Thoracic aorta (tissue), 2 donors: ENCODE results near the gene SLC13A3. TPM values are rescaled to one million over a fixed set of nuclear protein-coding genes. Genes with fewer than 3 reads are reported as not detected.

Source experiments
- ATAC-seq: fragments of 150-250 bp; one replicate; pipeline ENCODE4 v1.8.0; 2017; ENCODE audit warnings: low read depth; ENCODE audit not compliant: insufficient number of reproducible peaks, low FRiP score
- DNase-seq: peaks from one replicate; pipeline ENCODE4 v3.0.0-alpha.2; 2020; ENCODE audit warnings: low spot score
- H3K27ac ChIP-seq, 2 donors: fragments of 200-600 bp; sonication (generic); 1 replicate in 1 of 2; 2 replicates in 1 of 2; pipeline ENCODE4 v1.5.1; 2016; ENCODE audit warnings: mild to moderate bottlenecking in 2 of 2, moderate library complexity in 2 of 2
- H3K27me3 ChIP-seq: fragments of 200-600 bp; sonication (generic); replicated peaks from 2 replicates; pipeline ENCODE4 v1.6.0; 2016; ENCODE audit warnings: mild to moderate bottlenecking; ENCODE audit not compliant: insufficient read depth
- H3K36me3 ChIP-seq: fragments of 200-600 bp; sonication (generic); one replicate; pipeline ENCODE4 v1.5.1; 2016
- H3K4me1 ChIP-seq, 2 donors: fragments of 200-600 bp; sonication (generic); 1 replicate in 1 of 2; 2 replicates in 1 of 2; pipeline versions ENCODE4 v1.5.1 to v1.6.0; 2016; ENCODE audit warnings: low read depth in 2 of 2, mild to moderate bottlenecking in 1 of 2; ENCODE audit not compliant: control insufficient read depth in 1 of 2
- H3K4me3 ChIP-seq: fragments of 200-600 bp; sonication (generic); 2 replicates; pipeline ENCODE4 v1.5.1; 2016; ENCODE audit warnings: mild to moderate bottlenecking
- H3K9me3 ChIP-seq: fragments of 200-600 bp; sonication (generic); 2 replicates; pipeline ENCODE4 v1.5.1; 2016
- total RNA-seq, 2 donors: library from RNA; depleted of rRNA; stranded (reverse); fragments of >200 nt; gene quantifications; one replicate each; pipeline versions ENCODE4 v1.1.0 to v1.2.3, GENCODE V29; 2016
- TF ChIP-seq, protein P1 (sequence below): fragments of 200-600 bp; sonication (generic); IDR thresholded peaks from one replicate; pipeline ENCODE4 v1.5.1; 2019; ENCODE audit warnings: antibody characterized with exemption

Gene SLC13A3
- total RNA-seq, 2 donors from 2014 or later = 3.2 to 4.9 TPM

DNA sequence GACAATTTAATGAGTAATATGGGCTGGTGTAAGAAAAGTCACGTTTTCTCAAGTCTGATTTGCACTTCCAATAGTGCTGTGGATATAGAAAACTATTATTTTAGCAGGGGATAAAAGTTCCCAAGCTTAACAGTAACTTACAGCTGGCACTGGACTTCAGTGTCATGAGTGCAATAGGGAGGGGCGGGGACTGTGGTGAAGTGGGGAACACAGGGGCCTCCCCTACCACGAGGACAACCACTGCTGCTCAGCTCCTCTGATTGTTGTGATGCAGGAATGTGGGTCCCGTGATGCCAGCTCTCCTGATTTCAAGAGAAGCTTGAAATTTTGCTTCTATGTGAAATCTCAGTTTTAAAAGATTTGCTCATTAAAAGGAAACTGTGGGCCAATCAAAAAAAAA is 24.0 kb downstream of the SLC13A3 start:
- H3K27me3 ChIP-seq = no peaks in the 10 kb centered on the region
- TF ChIP-seq, protein P1, sequence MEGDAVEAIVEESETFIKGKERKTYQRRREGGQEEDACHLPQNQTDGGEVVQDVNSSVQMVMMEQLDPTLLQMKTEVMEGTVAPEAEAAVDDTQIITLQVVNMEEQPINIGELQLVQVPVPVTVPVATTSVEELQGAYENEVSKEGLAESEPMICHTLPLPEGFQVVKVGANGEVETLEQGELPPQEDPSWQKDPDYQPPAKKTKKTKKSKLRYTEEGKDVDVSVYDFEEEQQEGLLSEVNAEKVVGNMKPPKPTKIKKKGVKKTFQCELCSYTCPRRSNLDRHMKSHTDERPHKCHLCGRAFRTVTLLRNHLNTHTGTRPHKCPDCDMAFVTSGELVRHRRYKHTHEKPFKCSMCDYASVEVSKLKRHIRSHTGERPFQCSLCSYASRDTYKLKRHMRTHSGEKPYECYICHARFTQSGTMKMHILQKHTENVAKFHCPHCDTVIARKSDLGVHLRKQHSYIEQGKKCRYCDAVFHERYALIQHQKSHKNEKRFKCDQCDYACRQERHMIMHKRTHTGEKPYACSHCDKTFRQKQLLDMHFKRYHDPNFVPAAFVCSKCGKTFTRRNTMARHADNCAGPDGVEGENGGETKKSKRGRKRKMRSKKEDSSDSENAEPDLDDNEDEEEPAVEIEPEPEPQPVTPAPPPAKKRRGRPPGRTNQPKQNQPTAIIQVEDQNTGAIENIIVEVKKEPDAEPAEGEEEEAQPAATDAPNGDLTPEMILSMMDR = no peak

DNA sequence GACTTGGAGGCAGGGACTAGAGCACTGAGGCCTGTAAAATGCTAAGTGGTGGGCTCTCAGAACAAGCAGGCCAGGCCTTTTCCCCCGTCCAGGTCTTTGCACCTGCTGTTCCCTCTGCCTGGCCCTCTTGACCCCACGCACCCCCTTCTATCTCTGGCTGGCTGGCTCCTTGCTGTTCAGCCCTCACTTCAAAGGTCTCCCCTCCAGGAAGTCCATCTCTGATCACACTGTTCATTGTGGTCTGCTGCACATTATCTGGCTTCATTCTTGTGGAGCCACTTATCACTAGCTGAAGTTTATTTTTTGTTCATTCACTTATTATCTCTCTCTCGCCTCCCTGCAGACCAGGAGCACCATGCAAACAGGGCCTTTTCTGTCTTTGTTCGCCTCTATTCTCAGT is 24.5 kb downstream of the SLC13A3 start:
- no peak for ATAC-seq
- TF ChIP-seq, protein P1 = no peak

More for the DNA sequence above, 24.0 kb downstream of the SLC13A3 start:
- peaks cover 3% of the 10 kb centered on the region for H3K9me3 ChIP-seq
- no peak overlapping the region for H3K27ac ChIP-seq
- no peaks in the 10 kb centered on the region for H3K4me1 ChIP-seq
- no peak for DNase-seq
- no peak for ATAC-seq
- no peak overlapping the region for H3K4me3 ChIP-seq
- no peaks in the 10 kb centered on the region for H3K36me3 ChIP-seq

DNA sequence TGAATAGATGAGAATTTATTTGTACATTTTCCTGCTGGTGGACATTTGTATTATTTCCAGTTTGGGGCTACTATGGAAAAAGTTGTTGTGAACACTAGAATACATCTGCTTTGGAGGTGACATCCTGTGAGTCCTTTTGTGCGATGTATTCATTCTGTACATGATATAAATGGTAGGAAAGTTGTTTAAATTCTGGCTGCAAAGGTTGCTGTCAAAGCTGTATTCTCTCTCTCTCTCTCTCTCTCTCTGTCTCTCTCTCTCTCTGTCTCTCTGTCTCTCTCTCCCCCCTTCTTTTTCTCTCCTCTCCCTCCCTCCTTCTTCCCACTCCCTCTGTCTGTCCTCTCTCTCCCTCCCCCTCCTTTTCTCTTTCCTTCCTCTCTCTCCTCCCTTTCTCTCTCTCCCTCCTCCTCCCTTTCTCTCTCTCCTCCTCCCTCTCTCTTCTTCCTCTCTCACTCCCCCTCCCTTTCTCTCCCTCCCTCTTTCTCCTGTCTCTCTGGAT is 25.3 kb downstream of the SLC13A3 start:
- no peaks in the 10 kb centered on the region for H3K36me3 ChIP-seq
- no peak for DNase-seq
- TF ChIP-seq, protein P1 = no peak
- peaks cover 3% of the 10 kb centered on the region for H3K9me3 ChIP-seq
- H3K4me3 ChIP-seq = no peak overlapping the region
- H3K27ac ChIP-seq = no peak overlapping the region
- no peaks in the 10 kb centered on the region for H3K27me3 ChIP-seq
- ATAC-seq = no peak
- H3K4me1 ChIP-seq = no peaks in the 10 kb centered on the region

More for the DNA sequence above, 24.5 kb downstream of the SLC13A3 start:
- Histone ChIP-seq H3K27ac (no peak overlapping the region), H3K9me3 (peaks cover 3% of the 10 kb centered on the region), H3K27me3 (no peaks in the 10 kb centered on the region), H3K4me3 (no peak overlapping the region), H3K36me3 (no peaks in the 10 kb centered on the region), H3K4me1 (no peaks in the 10 kb centered on the region)
- DNase-seq = no peak

DNA sequence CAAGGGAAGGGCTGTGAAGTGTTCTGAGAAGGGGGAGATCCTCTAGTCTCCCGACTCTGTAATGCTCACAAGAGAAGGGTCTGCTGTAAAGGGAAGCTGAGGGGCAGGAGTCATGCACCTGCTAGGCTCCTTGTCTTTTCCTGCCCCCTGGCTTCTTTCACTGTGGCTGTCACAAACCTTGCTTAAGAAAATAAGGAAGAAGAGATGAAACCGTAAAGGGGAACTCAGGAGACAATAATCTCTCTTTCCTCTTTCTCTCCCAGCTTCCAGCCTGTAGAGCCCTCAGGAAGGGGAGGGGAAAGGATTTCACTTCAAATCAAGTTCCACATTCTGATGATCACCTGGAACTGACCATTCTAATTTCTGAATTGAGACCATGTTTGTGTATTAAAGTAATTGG is 26.3 kb downstream of the SLC13A3 start:
- ATAC-seq = no peak
- H3K36me3 ChIP-seq = no peaks in the 10 kb centered on the region
- TF ChIP-seq, protein P1 = no peak
- no peak overlapping the region for H3K27ac ChIP-seq
- no peak overlapping the region for H3K4me3 ChIP-seq
- H3K9me3 ChIP-seq = no peaks in the 10 kb centered on the region
- no peaks in the 10 kb centered on the region for H3K27me3 ChIP-seq
- no peak for DNase-seq
- no peaks in the 10 kb centered on the region for H3K4me1 ChIP-seq

DNA sequence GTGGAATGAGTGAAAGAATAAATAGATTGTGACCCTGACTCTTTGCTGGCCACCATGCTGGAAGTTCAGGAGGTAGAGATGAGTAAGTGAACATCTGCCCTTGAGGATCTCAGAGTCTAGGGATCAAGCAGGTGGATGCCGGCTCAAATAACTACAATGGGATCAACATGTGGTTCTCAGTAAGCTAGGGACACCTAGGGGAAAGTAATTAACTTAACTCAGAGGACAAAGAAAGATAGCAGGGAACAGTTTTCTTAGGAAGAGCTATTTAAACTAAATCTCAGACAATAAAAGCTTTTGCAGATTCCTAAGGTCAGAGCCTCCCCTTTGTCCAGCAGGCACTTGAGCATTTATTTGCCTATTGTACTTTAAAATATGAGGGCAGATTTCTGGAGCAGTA is 29.1 kb downstream of the SLC13A3 start:
- DNase-seq (no peak), ATAC-seq (no peak)
- Histone ChIP-seq H3K27me3 (no peaks in the 10 kb centered on the region), H3K36me3 (no peaks in the 10 kb centered on the region), H3K9me3 (no peaks in the 10 kb centered on the region), H3K4me1 (no peaks in the 10 kb centered on the region), H3K27ac (no peak overlapping the region), H3K4me3 (no peak overlapping the region)
- TF ChIP-seq, protein P1 = no peak
